Osteocyte (in vitro differentiated cells): ENCODE results near the gene BPIFA1. TPM values are rescaled to one million over a fixed set of nuclear protein-coding genes. Genes with fewer than 3 reads are reported as not detected.

Experiments
- DNase-seq: peaks from one replicate; pipeline ENCODE4 v3.0.0; 2021; ENCODE audit warnings: mixed read lengths; ENCODE audit not compliant: unreplicated experiment; ENCODE audit errors: extremely low spot score
- H3K27ac Mint-ChIP-seq: one replicate; pipeline ENCODE4 v1.8.0; 2021; ENCODE audit warnings: mild to moderate bottlenecking, mixed read lengths; ENCODE audit not compliant: unreplicated experiment
- H3K27me3 Mint-ChIP-seq: one replicate; pipeline ENCODE4 v1.8.0; 2021; ENCODE audit warnings: mixed read lengths; ENCODE audit not compliant: unreplicated experiment
- H3K36me3 Mint-ChIP-seq: one replicate; pipeline ENCODE4 v1.8.0; 2021; ENCODE audit warnings: mixed read lengths; ENCODE audit not compliant: unreplicated experiment
- H3K4me1 Mint-ChIP-seq: one replicate; pipeline ENCODE4 v1.8.0; 2021; ENCODE audit warnings: mixed read lengths; ENCODE audit not compliant: unreplicated experiment
- H3K4me3 Mint-ChIP-seq: one replicate; pipeline ENCODE4 v1.8.0; 2021; ENCODE audit warnings: mild to moderate bottlenecking, moderate library complexity, mixed read lengths; ENCODE audit not compliant: unreplicated experiment
- H3K9me3 Mint-ChIP-seq: one replicate; pipeline ENCODE4 v1.8.0; 2021; ENCODE audit warnings: mixed read lengths; ENCODE audit not compliant: unreplicated experiment
- CTCF ChIP-seq: fragments of 200-600 bp; sonication (generic); IDR thresholded peaks from 2 replicates; pipeline ENCODE4 v1.5.0; 2021; ENCODE audit warnings: antibody characterized with exemption, mild to moderate bottlenecking, moderate library complexity
- total RNA-seq: library from RNA; stranded (reverse); gene quantifications from 2 replicates; pipeline ENCODE4 v1.2.1, GENCODE V29; 2021

Gene BPIFA1
- total RNA-seq, 1 donor from 2014 or later, result not detected

- Mint-ChIP-seq H3K36me3 (no peaks in the 10 kb centered on the region), H3K27ac (no peak overlapping the region), H3K4me1 (no peaks in the 10 kb centered on the region), H3K4me3 (no peak overlapping the region), H3K9me3 (no peaks in the 10 kb centered on the region), H3K27me3 (peaks cover 21% of the 10 kb centered on the region)
- no peak for DNase-seq
- TF ChIP-seq CTCF, result no peak
Measured at GRCh38 chr20:33279261-33279910, 43.6 kb downstream of the BPIFA1 start.

GRCh38 chr20:33280000-33280680 lies 44.3 kb downstream of the BPIFA1 start:
- Mint-ChIP-seq H3K4me1 (no peaks in the 10 kb centered on the region), H3K27me3 (peaks cover 25% of the 10 kb centered on the region), H3K36me3 (no peaks in the 10 kb centered on the region), H3K9me3 (no peaks in the 10 kb centered on the region), H3K27ac (no peak overlapping the region), H3K4me3 (no peak overlapping the region)
- TF ChIP-seq CTCF, result no peak
- no peak for DNase-seq

- H3K27me3 Mint-ChIP-seq, result peaks cover 26% of the 10 kb centered on the region
- H3K36me3 Mint-ChIP-seq, result no peaks in the 10 kb centered on the region
- H3K27ac Mint-ChIP-seq, result no peak overlapping the region
- TF ChIP-seq CTCF, result no peak
- no peaks in the 10 kb centered on the region for H3K9me3 Mint-ChIP-seq
- no peak for DNase-seq
- no peak overlapping the region for H3K4me3 Mint-ChIP-seq
- H3K4me1 Mint-ChIP-seq, result no peaks in the 10 kb centered on the region
Measured at GRCh38 chr20:33280775-33281174, 45.0 kb downstream of the BPIFA1 start.

GRCh38 chr20:33281550-33282146 lies 45.9 kb downstream of the BPIFA1 start:
- DNase-seq, result no peak
- Mint-ChIP-seq H3K27ac (no peak overlapping the region), H3K4me1 (no peaks in the 10 kb centered on the region), H3K27me3 (peaks cover 29% of the 10 kb centered on the region), H3K4me3 (no peak overlapping the region), H3K9me3 (no peaks in the 10 kb centered on the region), H3K36me3 (no peaks in the 10 kb centered on the region)
- no peak for TF ChIP-seq CTCF
